ENCODE measurements around the gene DMWD. TPM values are rescaled to one million over a fixed set of nuclear protein-coding genes. Genes with fewer than 3 reads are reported as not detected.

Gene DMWD, protein sequence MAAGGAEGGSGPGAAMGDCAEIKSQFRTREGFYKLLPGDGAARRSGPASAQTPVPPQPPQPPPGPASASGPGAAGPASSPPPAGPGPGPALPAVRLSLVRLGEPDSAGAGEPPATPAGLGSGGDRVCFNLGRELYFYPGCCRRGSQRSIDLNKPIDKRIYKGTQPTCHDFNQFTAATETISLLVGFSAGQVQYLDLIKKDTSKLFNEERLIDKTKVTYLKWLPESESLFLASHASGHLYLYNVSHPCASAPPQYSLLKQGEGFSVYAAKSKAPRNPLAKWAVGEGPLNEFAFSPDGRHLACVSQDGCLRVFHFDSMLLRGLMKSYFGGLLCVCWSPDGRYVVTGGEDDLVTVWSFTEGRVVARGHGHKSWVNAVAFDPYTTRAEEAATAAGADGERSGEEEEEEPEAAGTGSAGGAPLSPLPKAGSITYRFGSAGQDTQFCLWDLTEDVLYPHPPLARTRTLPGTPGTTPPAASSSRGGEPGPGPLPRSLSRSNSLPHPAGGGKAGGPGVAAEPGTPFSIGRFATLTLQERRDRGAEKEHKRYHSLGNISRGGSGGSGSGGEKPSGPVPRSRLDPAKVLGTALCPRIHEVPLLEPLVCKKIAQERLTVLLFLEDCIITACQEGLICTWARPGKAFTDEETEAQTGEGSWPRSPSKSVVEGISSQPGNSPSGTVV
- 18.5 and 20.1 TPM in 2 replicates for total RNA-seq

DNA sequence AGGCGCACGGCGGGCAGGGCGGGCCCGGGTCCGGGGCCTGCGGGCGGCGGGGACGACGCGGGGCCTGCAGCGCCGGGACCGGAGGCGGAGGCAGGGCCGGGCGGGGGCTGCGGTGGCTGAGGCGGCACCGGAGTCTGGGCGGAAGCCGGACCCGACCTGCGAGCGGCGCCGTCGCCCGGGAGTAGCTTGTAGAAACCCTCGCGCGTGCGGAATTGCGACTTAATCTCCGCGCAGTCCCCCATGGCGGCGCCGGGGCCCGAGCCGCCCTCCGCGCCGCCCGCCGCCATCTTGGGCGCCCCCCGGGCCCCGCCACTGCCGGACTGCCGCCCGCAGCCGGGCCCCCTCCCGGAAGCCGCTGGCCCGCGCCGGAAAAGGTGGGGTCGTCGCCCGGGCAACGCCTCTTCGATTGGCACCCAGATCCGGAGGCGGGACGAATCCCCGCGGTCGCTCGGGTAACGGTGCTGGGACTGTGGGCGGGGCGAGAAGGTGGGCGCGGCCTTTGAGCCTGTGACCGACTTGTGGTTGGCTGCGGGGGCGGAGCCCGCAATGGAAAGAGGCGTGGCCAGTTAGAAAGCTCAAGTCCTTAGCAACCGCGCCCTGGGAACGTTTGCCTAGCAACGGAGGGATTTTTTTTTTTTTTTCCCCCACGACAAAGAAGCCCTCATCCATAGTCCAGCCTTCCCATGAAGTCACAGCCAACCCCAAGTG is at the start of gene DMWD:
Gene DMWD (minus strand): TSS at position 376 of the 708 bp plus-strand sequence. CDS start 89 bp downstream, at position 287.

DNA sequence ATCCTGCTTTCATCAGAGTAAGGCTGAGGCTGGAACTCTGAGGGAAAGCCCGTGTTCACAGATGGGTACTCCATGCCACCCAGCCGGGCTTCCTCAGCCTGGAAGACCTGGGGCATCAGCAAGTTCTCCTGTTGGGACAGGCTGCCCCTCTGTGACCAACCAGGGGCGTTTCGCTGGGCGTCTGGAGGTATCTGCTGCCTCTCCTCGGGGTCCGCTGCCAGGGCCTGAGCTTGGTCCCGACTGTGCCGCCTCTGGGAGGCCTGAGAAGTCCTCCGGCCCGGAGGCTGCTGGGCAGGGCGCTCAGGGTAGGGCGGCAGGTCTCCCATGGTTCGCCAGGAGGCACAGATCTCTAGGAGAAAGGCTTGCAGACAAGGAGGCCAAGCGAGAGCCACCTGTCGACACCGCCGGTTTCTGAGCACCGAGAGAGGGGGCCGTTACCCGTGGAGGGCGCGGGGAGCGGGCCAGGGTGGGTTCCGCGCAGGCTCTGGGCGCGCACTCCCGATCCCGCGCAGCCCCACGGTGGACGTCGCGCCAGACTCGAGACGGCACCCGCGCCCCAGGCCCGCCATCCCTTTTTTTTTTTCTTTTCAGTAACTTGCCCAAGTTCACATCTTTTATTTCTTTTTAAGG is 22.3 kb upstream of the DMWD start, which contains the start of gene RSPH6A:
Gene RSPH6A (minus strand): TSS at position 458 of the 630 bp plus-strand sequence. CDS start 132 bp downstream, at position 326.

GRCh38 chr19:45782162-45782691 is 10.4 kb downstream of the DMWD start, which contains the start of gene DMPK:
Gene DMPK (minus strand): TSS chr19:45782490. CDS start chr19:45782352, 138 bp downstream.

GRCh38 chr19:45768984-45769782 is 23.5 kb downstream of the DMWD start, which contains the start of gene SIX5:
Gene SIX5 (minus strand): TSS chr19:45769252. CDS start chr19:45768844, 408 bp downstream.

DNA sequence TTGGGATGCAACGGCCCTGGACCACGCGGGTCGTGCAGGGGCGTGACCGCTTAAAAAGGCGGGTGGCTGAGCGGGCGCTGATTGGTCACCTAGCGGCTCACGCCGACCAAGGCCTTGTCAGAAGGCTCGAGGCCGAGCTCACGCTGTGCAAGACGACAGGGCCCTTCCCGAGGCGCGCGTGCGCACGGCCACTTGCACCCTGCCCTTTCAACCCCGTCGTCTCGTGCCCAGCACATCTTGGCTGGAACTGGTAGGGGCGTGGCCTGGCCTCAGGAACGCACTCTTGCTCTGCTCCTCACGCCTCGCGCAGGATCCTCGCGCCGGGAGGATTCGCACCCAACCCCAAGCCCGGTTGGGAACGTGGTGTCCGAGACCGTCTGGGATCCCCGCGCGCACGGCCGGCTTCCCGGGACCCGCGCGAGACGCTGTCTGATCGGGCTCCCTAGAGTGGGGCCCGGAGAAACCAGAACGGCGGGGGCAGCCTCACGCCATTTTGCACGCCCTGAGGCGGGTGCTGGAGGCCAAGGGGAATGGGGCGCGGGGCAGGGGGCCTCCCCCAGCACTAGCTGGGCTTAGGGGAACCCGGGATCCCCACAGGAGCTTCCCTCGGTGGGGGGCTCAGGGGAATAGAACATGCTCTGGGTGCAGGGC is 59.4 kb downstream of the DMWD start, which contains the start of gene MEIOSIN:
Gene MEIOSIN (plus strand): TSS at position 280 of the 651 bp plus-strand sequence. CDS start 1,938 bp downstream, outside the sequence.

Other genes with a start within 250 kb of the DMWD start
- 4.5 and 5.6 TPM in 2 replicates for gene OPA3, start 208.0 kb downstream of the DMWD start, total RNA-seq
- gene GPR4, start 190.6 kb downstream of the DMWD start, total RNA-seq: 1.5 and 4.2 TPM in 2 replicates
- 17.5 and 37.1 TPM in 2 replicates for gene EML2, start 153.4 kb downstream of the DMWD start, total RNA-seq
- 0.15 TPM in 1 of 2 replicates, not detected in the other for gene GIPR, start 124.6 kb downstream of the DMWD start, total RNA-seq
- gene SNRPD2, start 100.9 kb downstream of the DMWD start, total RNA-seq: 461 and 713 TPM in 2 replicates
- 16.7 and 26.0 TPM in 2 replicates for gene QPCTL, start 100.2 kb downstream of the DMWD start, total RNA-seq
- 4.3 and 5.5 TPM in 2 replicates for gene FBXO46, start 61.9 kb downstream of the DMWD start, total RNA-seq
- not detected in 2 replicates for gene MEIOSIN, start 59.4 kb downstream of the DMWD start, total RNA-seq
- gene SIX5, start 23.6 kb downstream of the DMWD start, total RNA-seq: 4.9 and 5.8 TPM in 2 replicates
- gene DMPK, start 10.4 kb downstream of the DMWD start, total RNA-seq: 5.5 and 6.5 TPM in 2 replicates
- 0.15 TPM in 1 of 2 replicates, not detected in the other for gene RSPH6A, start 22.5 kb upstream of the DMWD start, total RNA-seq
- 23.1 and 32.1 TPM in 2 replicates for gene SYMPK, start 70.3 kb upstream of the DMWD start, total RNA-seq
- under 0.01 TPM in 1 of 2 replicates, not detected in the other for gene FOXA3, start 71.5 kb upstream of the DMWD start, total RNA-seq
- 21.1 and 22.2 TPM in 2 replicates for gene IRF2BP1, start 93.3 kb upstream of the DMWD start, total RNA-seq
- 1.1 and 1.6 TPM in 2 replicates for gene MYPOP, start 109.8 kb upstream of the DMWD start, total RNA-seq
- not detected in 2 replicates for gene NANOS2, start 121.9 kb upstream of the DMWD start, total RNA-seq
- gene NOVA2, start 181.0 kb upstream of the DMWD start, total RNA-seq: 2.1 and 3.2 TPM in 2 replicates
- 8.8 and 14.0 TPM in 2 replicates for gene CCDC61, start 202.6 kb upstream of the DMWD start, total RNA-seq
- gene PGLYRP1, start 230.2 kb upstream of the DMWD start, total RNA-seq: not detected in 2 replicates
- 0.15 TPM in 1 of 2 replicates, not detected in the other for gene IGFL4, start 248.2 kb upstream of the DMWD start, total RNA-seq

Data from epithelial cell of umbilical artery (primary cell).